ENCODE results near the gene GCNT2. TPM values are rescaled to one million over a fixed set of nuclear protein-coding genes. Genes with fewer than 3 reads are reported as not detected.
"Not testable (repeated sequence)": the region's sequence is repeated elsewhere in the genome, so short reads cannot be mapped to it uniquely, and the experiment has no call there.

GCNT2 gene
- total RNA-seq, 1 donor from 2014 or later: 42.2 TPM

DNA sequence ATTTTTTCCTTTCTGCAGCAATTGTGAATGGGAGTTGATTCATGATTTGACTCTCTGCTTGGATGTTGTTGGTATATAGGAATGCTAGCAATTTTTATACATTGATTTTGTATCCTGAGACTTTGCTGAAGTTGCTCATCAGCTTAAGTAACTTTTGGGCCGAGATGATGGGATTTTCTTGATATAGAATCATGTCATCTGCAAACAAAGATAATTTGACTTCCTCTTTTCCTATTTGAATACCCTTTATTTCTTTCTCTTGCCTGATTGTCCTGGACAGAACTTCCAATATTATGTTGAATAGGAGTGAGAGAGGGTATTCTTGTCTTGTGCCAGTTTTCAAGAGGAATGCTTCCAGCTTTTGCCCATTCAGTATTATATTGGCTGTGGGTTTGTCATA is 144.4 kb downstream of the GCNT2 start:
- not testable (repeated sequence) for DNase-seq

DNA sequence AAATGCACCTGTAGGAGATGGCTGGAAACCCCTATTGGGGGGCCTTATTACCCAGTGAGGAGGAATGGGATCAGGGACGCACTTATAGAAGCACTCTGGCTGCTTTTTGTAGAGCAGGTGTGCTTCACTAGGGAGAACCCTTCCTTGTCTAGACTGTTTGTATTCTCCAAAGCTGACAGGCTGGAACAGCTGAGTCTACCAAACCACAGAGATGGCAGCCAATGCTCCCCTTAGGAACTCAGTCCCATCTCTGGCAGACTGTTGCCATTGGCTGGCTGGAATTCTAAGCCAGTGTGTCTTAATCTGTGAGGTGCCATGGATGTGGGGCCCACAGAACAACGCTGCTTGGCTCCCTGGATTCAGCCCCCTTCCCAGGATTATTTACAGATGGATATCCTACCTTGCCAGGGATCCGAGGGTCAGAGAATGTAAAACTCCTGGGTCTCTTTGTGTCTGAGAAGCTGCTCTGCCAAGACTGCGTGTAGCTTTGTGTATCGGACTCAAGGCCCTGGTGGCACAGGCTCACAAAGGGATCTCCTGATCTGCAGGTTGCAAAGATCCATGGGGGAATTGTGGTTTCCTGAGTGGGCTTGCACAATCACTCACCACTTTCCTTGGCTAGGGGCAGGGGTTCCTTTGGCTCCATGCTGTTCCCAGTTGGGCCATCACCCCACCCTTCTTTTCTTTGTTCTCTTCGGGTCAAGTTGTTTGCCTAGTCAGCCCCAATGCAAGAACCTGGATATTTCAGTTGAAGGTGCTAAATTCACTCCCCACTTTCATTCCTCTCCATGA is 147.2 kb downstream of the GCNT2 start:
- no peak for DNase-seq

DNA sequence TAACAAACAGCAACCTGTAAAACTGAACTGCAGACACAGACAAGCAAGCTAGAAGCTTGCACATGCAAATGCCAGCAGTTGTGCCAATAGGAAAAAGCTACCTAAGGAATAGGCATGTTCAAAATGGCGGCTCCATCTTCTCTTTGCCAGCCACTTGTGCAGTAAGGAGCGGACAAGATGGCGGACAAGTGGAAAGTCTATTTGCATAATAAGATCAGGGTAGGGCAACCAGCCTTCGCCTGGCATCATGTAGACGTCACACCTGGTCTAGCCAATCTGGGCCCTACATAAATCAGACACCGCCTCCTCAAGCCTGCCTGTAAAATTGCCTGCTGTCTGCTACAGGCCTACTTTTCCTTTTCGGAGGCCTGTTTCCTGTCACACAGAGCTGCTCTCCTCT is 155.3 kb downstream of the GCNT2 start:
- no peak for DNase-seq

DNA sequence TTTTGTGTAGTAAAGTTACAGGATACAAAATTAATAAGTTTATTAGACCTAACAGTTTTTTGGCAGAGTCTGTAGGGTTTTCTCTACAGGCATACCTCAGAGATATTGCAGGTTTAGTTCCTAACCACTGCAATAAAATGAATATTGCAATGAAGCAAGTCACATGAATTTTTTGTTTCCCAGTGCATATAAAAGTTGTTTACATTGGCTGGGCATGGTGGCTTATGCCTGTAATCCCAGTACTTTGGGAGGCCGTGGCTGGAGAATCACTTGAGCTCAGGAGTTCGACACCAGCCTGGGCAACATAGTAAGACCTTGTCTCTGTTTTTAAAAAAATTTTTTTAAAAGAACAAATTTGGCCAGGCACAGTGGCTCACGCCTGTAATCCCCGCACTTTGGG is 157.3 kb downstream of the GCNT2 start:
- no peak for DNase-seq

Other genes starting within 250 kb of the GCNT2 start
- under 0.01 and 0.05 TPM in 2 replicates for gene TFAP2A, start 106.3 kb upstream of the GCNT2 start, total RNA-seq
- 0.42 TPM in 1 of 2 replicates, not detected in the other for gene C6orf52, start 173.3 kb downstream of the GCNT2 start, total RNA-seq
- gene PAK1IP1, start 173.6 kb downstream of the GCNT2 start, total RNA-seq: 11.2 and 17.5 TPM in 2 replicates
- gene TMEM14C, start 201.7 kb downstream of the GCNT2 start, total RNA-seq: 61.8 and 117 TPM in 2 replicates
- 47.7 and 69.6 TPM in 2 replicates for gene TMEM14B, start 226.5 kb downstream of the GCNT2 start, total RNA-seq